ENCODE measurements around the gene CTSW. TPM values are rescaled to one million over a fixed set of nuclear protein-coding genes. Genes with fewer than 3 reads are reported as not detected.

Gene CTSW
- total RNA-seq, 1 donor from 2014 or later: 17.2 TPM

DNA sequence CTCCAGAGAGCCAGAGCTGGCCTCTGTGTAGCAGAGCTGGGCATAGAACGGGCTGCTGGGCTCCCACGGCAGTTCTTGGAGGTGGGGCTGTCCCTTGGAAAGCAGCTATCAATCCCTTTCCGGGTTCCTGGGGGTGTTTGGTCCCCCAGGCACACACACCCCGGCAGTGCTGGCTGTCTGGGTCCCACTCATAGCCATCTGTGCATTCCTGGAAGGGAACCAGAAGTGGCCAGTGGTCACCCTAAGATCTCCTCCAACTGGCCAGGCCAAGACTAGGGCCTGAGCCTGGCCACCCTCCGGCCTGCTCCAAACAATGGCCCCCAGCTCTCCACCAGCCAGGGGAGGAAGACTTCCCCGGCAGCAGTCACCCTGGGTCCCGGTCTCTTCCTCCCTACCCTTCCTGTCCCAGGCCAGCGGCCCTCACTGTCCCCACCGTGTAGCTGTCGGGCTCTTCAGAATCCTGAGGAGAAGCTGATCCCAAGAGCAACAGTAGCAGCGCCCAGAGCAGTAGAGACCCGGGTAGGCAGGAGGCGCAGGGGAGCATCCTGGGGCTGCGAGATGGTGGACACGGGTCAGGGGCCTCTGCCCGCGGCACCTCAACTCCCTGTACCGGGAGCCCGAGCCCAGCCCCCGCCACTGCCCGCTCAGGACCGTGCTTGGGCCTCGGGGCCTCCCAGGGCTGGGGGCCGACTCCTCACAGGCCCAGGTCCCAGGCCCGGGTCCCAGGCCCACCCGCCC lies 7.7 kb upstream of the CTSW start:
- no peaks in the 10 kb centered on the region for H3K27me3 ChIP-seq
- ATAC-seq (peak; percentile 9), DNase-seq (peak; percentile 72)
- TF ChIP-seq, protein P1, sequence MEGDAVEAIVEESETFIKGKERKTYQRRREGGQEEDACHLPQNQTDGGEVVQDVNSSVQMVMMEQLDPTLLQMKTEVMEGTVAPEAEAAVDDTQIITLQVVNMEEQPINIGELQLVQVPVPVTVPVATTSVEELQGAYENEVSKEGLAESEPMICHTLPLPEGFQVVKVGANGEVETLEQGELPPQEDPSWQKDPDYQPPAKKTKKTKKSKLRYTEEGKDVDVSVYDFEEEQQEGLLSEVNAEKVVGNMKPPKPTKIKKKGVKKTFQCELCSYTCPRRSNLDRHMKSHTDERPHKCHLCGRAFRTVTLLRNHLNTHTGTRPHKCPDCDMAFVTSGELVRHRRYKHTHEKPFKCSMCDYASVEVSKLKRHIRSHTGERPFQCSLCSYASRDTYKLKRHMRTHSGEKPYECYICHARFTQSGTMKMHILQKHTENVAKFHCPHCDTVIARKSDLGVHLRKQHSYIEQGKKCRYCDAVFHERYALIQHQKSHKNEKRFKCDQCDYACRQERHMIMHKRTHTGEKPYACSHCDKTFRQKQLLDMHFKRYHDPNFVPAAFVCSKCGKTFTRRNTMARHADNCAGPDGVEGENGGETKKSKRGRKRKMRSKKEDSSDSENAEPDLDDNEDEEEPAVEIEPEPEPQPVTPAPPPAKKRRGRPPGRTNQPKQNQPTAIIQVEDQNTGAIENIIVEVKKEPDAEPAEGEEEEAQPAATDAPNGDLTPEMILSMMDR (IDR thresholded peaks at IDR 0.05): no peak
- H3K9me3 ChIP-seq: no peaks in the 10 kb centered on the region
- H3K4me1 ChIP-seq: peaks cover 19% of the 10 kb centered on the region
- intact Hi-C loops (cut with DNase I): no loop called here
- peak overlapping the region; percentile 59 for H3K4me3 ChIP-seq
- H3K27ac ChIP-seq: peak overlapping the region; percentile 74
- H3K36me3 ChIP-seq: peaks cover 11% of the 10 kb centered on the region

- no peaks in the 10 kb centered on the region for H3K9me3 ChIP-seq
- intact Hi-C loops (cut with DNase I): no loop called here
- DNase-seq: peak; percentile 82
- peaks cover 19% of the 10 kb centered on the region for H3K4me1 ChIP-seq
- TF ChIP-seq, protein P1 (IDR thresholded peaks at IDR 0.05): no peak
- H3K27me3 ChIP-seq: no peaks in the 10 kb centered on the region
- peaks cover 3% of the 10 kb centered on the region for H3K36me3 ChIP-seq
- peak; percentile 43 for ATAC-seq
- H3K4me3 ChIP-seq: peak within 1 kb of the TSS; percentile 59
- H3K27ac ChIP-seq: peak within 1 kb of the TSS; percentile 74
Measured at GRCh38 chr11:65872586-65873317, 6.9 kb upstream of the CTSW start, which contains the start of gene EFEMP2. EFEMP2 (minus strand) TSS chr11:65872800; CDS start chr11:65872354, 446 bp downstream.

DNA sequence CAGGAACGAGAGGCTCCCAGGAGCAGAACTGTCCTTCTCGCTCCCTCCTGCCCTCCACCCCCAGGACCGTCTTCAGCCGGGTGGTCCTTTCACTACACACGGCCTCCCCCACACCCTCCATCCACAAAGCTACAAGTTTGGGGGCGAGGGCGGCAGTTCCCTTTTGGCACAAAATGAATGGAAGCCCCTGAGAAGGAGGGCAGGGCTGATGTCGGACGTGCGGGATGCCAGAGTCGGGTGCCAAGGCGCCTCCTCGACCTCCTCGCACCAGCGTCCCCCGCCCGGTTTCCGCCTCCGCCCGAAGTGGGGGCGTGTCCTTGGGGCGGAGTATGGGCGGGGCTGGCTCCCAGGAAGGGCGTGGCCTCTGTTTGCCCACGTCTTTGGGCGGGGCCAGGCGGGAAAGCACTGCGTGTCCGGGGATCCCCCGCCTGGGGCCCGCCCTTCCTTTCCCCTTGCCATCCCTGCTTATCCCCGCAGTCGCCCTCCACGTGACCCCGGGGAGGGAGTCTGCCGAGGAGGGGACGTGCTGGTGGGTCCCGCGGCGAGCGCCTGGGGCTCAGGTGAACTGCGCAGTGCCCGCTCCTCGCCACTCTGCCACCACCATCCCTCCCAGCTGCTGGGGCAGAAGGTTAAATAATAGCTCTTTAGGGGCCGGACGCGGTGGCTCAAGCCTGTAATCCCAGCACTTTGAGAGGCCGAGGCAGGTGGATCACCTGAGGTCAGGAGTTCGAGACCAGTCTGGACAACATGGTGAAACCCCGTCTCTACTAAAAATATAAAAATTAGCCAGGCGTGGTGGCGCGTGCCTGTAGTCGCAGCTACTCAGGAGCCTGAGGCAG lies 6.1 kb upstream of the CTSW start:
- no peaks in the 10 kb centered on the region for H3K36me3 ChIP-seq
- peaks cover 19% of the 10 kb centered on the region for H3K4me1 ChIP-seq
- ATAC-seq (peak; percentile 97), DNase-seq (peak; percentile 97)
- peak overlapping the region; percentile 59 for H3K4me3 ChIP-seq
- peak overlapping the region; percentile 74 for H3K27ac ChIP-seq
- intact Hi-C loops (cut with DNase I): no loop called here
- no peaks in the 10 kb centered on the region for H3K27me3 ChIP-seq
- H3K9me3 ChIP-seq: no peaks in the 10 kb centered on the region
- TF ChIP-seq, protein P1 (IDR thresholded peaks at IDR 0.05): no peak

GRCh38 chr11:65880027-65880426 lies 390 bp downstream of the CTSW start:
- H3K4me1 ChIP-seq: no peaks in the 10 kb centered on the region
- no peak for ATAC-seq
- peaks cover 18% of the 10 kb centered on the region for H3K36me3 ChIP-seq
- DNase-seq: no peak
- no peaks in the 10 kb centered on the region for H3K27me3 ChIP-seq
- no peak overlapping the region for H3K27ac ChIP-seq
- intact Hi-C loops (cut with DNase I): loop anchor here (5.0 kb wide), 1 partner anchor 107 kb away; no protein-coding TSS in a partner anchor
- TF ChIP-seq, protein P1 (IDR thresholded peaks at IDR 0.05): no peak
- H3K9me3 ChIP-seq: no peaks in the 10 kb centered on the region
- H3K4me3 ChIP-seq: peak overlapping the region; percentile 31

GRCh38 chr11:65880844-65881421 lies 1.3 kb downstream of the CTSW start:
- Histone ChIP-seq H3K9me3 (no peaks in the 10 kb centered on the region), H3K27ac (no peak overlapping the region), H3K4me1 (no peaks in the 10 kb centered on the region), H3K4me3 (no peak overlapping the region), H3K36me3 (peaks cover 26% of the 10 kb centered on the region), H3K27me3 (no peaks in the 10 kb centered on the region)
- intact Hi-C loops (cut with DNase I): loop anchor here (5.0 kb wide), 1 partner anchor 106 kb away; no protein-coding TSS in a partner anchor
- ATAC-seq (no peak), DNase-seq (no peak)
- TF ChIP-seq, protein P1 (IDR thresholded peaks at IDR 0.05): no peak

All from upper lobe of right lung (tissue), 1 donor.